Measurements from ENCODE around the gene SFTPA1.
"Not testable (repeated sequence)": the region's sequence is repeated elsewhere in the genome, so short reads cannot be mapped to it uniquely, and the experiment has no call there.

SFTPA1 gene

GRCh38 chr10:79615577-79615976, 4.8 kb downstream of the SFTPA1 start:
- ChIA-PET POLR2A (no interaction called here), CTCF (interaction anchor here (0.9 kb wide), 1 partner anchor 53 kb away, joined by 3 read pairs; no protein-coding TSS in a partner anchor)
- TF ChIP-seq, protein P1, sequence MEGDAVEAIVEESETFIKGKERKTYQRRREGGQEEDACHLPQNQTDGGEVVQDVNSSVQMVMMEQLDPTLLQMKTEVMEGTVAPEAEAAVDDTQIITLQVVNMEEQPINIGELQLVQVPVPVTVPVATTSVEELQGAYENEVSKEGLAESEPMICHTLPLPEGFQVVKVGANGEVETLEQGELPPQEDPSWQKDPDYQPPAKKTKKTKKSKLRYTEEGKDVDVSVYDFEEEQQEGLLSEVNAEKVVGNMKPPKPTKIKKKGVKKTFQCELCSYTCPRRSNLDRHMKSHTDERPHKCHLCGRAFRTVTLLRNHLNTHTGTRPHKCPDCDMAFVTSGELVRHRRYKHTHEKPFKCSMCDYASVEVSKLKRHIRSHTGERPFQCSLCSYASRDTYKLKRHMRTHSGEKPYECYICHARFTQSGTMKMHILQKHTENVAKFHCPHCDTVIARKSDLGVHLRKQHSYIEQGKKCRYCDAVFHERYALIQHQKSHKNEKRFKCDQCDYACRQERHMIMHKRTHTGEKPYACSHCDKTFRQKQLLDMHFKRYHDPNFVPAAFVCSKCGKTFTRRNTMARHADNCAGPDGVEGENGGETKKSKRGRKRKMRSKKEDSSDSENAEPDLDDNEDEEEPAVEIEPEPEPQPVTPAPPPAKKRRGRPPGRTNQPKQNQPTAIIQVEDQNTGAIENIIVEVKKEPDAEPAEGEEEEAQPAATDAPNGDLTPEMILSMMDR (IDR thresholded peaks at IDR 0.05; ENCODE audit: control extremely low read depth, extremely low read depth, low read depth, missing control alignments), result no peak
- no peak for DNase-seq (ENCODE audit: extremely low spot score)

DNA sequence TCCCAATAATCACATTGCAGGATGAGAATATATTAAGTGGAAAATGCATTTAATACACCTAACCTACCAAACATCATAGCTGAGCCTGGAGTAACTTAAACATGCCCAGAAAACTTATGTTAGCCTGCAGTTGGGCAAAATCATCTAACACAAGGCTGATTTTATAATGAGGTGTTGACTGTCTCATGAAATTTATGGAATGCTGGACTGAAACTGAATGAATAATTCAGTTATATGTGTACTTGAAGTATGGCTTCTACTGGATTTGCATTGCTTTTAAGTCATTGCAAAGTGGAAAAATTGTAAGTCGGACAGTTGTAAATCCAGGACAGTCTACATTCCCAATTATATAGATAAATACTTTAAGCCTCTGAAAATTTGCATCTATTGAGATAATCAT, 5.4 kb downstream of the SFTPA1 start:
- TF ChIP-seq, protein P1 (IDR thresholded peaks at IDR 0.05; ENCODE audit: control extremely low read depth, extremely low read depth, low read depth, missing control alignments), result no peak
- ChIA-PET POLR2A (no interaction called here), CTCF (no interaction called here)
- no peak for DNase-seq (ENCODE audit: extremely low spot score)

GRCh38 chr10:79623663-79624062, 12.9 kb downstream of the SFTPA1 start:
- POLR2A ChIA-PET; CTCF ChIA-PET; DNase-seq (ENCODE audit: extremely low spot score): not testable (repeated sequence)

GRCh38 chr10:79627075-79627474, 16.3 kb downstream of the SFTPA1 start:
- TF ChIP-seq, protein P1 (IDR thresholded peaks at IDR 0.05; ENCODE audit: control extremely low read depth, extremely low read depth, low read depth, missing control alignments), result no peak
- ChIA-PET CTCF (no interaction called here), POLR2A (no interaction called here)
- no peak for DNase-seq (ENCODE audit: extremely low spot score)

GRCh38 chr10:79628083-79628482, 17.3 kb downstream of the SFTPA1 start:
- TF ChIP-seq, protein P1 (IDR thresholded peaks at IDR 0.05; ENCODE audit: control extremely low read depth, extremely low read depth, low read depth, missing control alignments), result no peak
- ChIA-PET POLR2A (no interaction called here), CTCF (no interaction called here)
- no peak for DNase-seq (ENCODE audit: extremely low spot score)

GRCh38 chr10:79628988-79629954, 18.5 kb downstream of the SFTPA1 start:
- DNase-seq (ENCODE audit: extremely low spot score), result no peak
- ChIA-PET POLR2A (no interaction called here), CTCF (no interaction called here)
- TF ChIP-seq, protein P1 (IDR thresholded peaks at IDR 0.05; ENCODE audit: control extremely low read depth, extremely low read depth, low read depth, missing control alignments), result no peak

- DNase-seq (ENCODE audit: extremely low spot score), result no peak
- TF ChIP-seq, protein P1 (IDR thresholded peaks at IDR 0.05; ENCODE audit: control extremely low read depth, extremely low read depth, low read depth, missing control alignments), result no peak
- CTCF ChIA-PET, result no interaction called here
- POLR2A ChIA-PET, result no interaction called here
Measured at GRCh38 chr10:79629955-79630327, 19.2 kb downstream of the SFTPA1 start.

DNA sequence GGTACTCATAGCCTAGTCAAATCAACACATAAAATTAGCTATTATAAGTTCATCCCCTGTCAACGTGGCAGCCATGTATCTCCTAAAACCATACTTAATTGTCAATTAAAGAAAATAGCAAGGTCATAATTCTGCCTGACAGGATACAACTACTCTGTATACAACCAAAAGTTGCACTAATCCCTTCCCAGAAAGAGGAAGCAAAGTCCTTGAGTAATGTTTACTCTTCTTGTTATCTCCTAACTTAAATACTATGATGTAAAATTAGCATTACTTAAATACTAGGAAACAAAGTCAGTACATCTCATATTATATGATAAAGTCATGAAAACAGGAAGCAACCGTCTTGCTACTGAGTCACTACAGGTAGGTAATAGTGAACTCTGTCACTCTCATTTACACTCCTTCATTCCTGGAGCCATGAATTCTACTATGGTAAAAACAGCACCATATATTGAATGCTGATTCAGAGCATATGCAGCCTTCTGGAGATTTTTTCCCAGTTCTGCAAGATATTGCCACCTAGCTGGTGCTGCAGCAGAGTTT, 26.0 kb downstream of the SFTPA1 start:
- POLR2A ChIA-PET; DNase-seq (ENCODE audit: extremely low spot score); CTCF ChIA-PET: not testable (repeated sequence)
